SK-N-SH (cell line): ENCODE measurements around the gene DIAPH2.

Experiments used
- CTCF ChIP-seq: fragments of 200-600 bp; sonication (generic); IDR thresholded peaks from 2 replicates; pipeline ENCODE4 v1.6.1; 2017; ENCODE audit warnings: antibody characterized with exemption, mild to moderate bottlenecking, moderate library complexity
- EZH2phosphoT487 ChIP-seq: fragments of 200-600 bp; sonication (generic); IDR thresholded peaks from 2 replicates; pipeline ENCODE4 v1.6.1; 2017; ENCODE audit warnings: low read depth, mixed run types, mild to moderate bottlenecking, antibody characterized with exemption, moderate library complexity, borderline replicate concordance
- GATA2 ChIP-seq: sonication (generic); formaldehyde crosslinking; IDR thresholded peaks from 2 replicates; pipeline ENCODE4 v1.5.0; 2020; ENCODE audit warnings: mild to moderate bottlenecking, missing genetic modification reagents
- RCOR1 ChIP-seq: fragments of 150-350 bp; IDR thresholded peaks from 2 replicates; pipeline ENCODE4 v1.6.1; 2017; ENCODE audit warnings: antibody characterized with exemption, low read length
- SMC3 ChIP-seq: IDR thresholded peaks from 2 replicates; pipeline ENCODE4 v1.6.1; 2012; ENCODE audit warnings: low read depth, low read length, improper control_type of control experiment

GRCh38 chrX:97123001-97123400 lies 438.4 kb downstream of the DIAPH2 start:
- no peak for TF ChIP-seq EZH2phosphoT487
- no peak for TF ChIP-seq SMC3
- TF ChIP-seq GATA2, result no peak
- TF ChIP-seq CTCF, result no peak
- TF ChIP-seq RCOR1, result no peak
